HUES6 (cell line): ENCODE measurements around the gene GFRA3.
"Not testable (repeated sequence)": the region's sequence is repeated elsewhere in the genome, so short reads cannot be mapped to it uniquely, and the experiment has no call there.

Experiments
- H3K27ac ChIP-seq: 2 replicates; pipeline ENCODE4 v1.7.0; 2013; ENCODE audit warnings: low read depth, mild to moderate bottlenecking, low read length, inconsistent platforms
- H3K27me3 ChIP-seq: 2 replicates; pipeline ENCODE4 v1.6.1; 2013; ENCODE audit warnings: low read length; ENCODE audit not compliant: control insufficient read depth, insufficient read depth
- H3K36me3 ChIP-seq: 2 replicates; pipeline ENCODE4 v1.6.1; 2013; ENCODE audit warnings: low read length; ENCODE audit not compliant: control insufficient read depth, insufficient read depth
- H3K4me1 ChIP-seq: 2 replicates; pipeline ENCODE4 v1.6.1; 2013; ENCODE audit warnings: low read length; ENCODE audit not compliant: control insufficient read depth, insufficient read depth
- H3K4me3 ChIP-seq: 2 replicates; pipeline ENCODE4 v1.5.1; 2013; ENCODE audit warnings: low read depth, low read length
- H3K9ac ChIP-seq: one replicate; pipeline ENCODE4 v1.6.1; 2013; ENCODE audit warnings: mild to moderate bottlenecking, low read length
- H3K9me3 ChIP-seq: 2 replicates; pipeline ENCODE4 v1.6.1; 2013; ENCODE audit warnings: low read depth, low read length; ENCODE audit not compliant: control insufficient read depth, insufficient read depth

The GFRA3 gene

DNA sequence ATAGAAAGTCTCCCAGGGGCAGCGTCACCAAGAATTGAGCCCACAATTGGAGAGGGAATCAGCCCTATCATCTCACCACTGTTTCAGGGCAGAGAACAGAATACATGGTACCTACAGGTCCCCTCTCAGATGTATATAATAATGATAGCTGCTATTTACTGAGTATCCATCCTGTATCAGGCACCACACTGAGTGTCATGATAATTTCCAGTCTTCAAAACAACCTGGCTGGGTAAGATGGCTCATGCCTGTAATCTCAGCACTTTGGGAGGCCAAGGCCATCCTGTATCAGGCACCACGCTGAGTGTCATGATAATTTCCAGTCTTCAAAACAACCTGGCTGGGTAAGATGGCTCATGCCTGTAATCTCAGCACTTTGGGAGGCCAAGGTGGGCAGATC, 26.6 kb downstream of the GFRA3 start:
- H3K27ac ChIP-seq, H3K4me3 ChIP-seq, H3K9me3 ChIP-seq, H3K36me3 ChIP-seq, H3K4me1 ChIP-seq: not testable (repeated sequence)
- Histone ChIP-seq H3K27me3 (peaks cover 11% of the 10 kb centered on the region), H3K9ac (peak overlapping the region; percentile 39)

- peaks cover 13% of the 10 kb centered on the region for H3K4me1 ChIP-seq
- H3K9me3 ChIP-seq: no peaks in the 10 kb centered on the region
- no peak overlapping the region for H3K9ac ChIP-seq
- H3K36me3 ChIP-seq: no peaks in the 10 kb centered on the region
- peaks cover 21% of the 10 kb centered on the region for H3K27me3 ChIP-seq
- H3K27ac ChIP-seq: no peak overlapping the region
- H3K4me3 ChIP-seq: no peak overlapping the region
Observed at GRCh38 chr5:138246822-138247221, 27.6 kb downstream of the GFRA3 start.

- no peaks in the 10 kb centered on the region for H3K36me3 ChIP-seq
- peaks cover 16% of the 10 kb centered on the region for H3K4me1 ChIP-seq
- H3K9me3 ChIP-seq: no peaks in the 10 kb centered on the region
- H3K4me3 ChIP-seq: no peak overlapping the region
- H3K27ac ChIP-seq: no peak overlapping the region
- peaks cover 26% of the 10 kb centered on the region for H3K27me3 ChIP-seq
- H3K9ac ChIP-seq: no peak overlapping the region
Observed at GRCh38 chr5:138246334-138246733, 28.1 kb downstream of the GFRA3 start.

- H3K9ac ChIP-seq: no peak overlapping the region
- H3K36me3 ChIP-seq: no peaks in the 10 kb centered on the region
- no peak overlapping the region for H3K4me3 ChIP-seq
- no peaks in the 10 kb centered on the region for H3K9me3 ChIP-seq
- peaks cover 17% of the 10 kb centered on the region for H3K4me1 ChIP-seq
- H3K27ac ChIP-seq: no peak overlapping the region
- H3K27me3 ChIP-seq: peaks cover 32% of the 10 kb centered on the region
Observed at GRCh38 chr5:138245717-138246116, 28.7 kb downstream of the GFRA3 start.

DNA sequence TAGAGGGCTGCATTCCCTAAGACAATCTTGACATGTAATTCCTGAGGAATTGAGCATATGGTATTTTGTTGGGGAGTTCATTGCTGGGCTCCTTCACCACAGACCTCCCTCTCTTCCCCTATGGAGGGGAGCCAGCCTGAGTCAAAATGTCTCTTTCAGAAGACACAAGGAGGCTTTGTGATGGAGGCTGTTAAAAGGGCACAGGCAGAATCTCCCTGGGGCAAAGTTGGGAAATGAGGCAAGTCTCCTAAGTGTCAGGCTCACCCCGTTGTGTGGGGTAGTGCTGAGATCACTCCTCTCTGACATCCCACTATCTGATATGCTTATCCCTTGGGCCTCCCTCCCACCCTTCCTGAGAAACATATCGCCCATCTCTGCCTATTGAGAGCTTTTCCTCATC, 30.6 kb downstream of the GFRA3 start:
- Histone ChIP-seq H3K9ac (no peak overlapping the region), H3K4me3 (no peak overlapping the region), H3K27me3 (peaks cover 47% of the 10 kb centered on the region), H3K27ac (no peak overlapping the region), H3K4me1 (peaks cover 17% of the 10 kb centered on the region), H3K36me3 (no peaks in the 10 kb centered on the region), H3K9me3 (no peaks in the 10 kb centered on the region)

GRCh38 chr5:138241688-138242571, 32.5 kb downstream of the GFRA3 start:
- peak overlapping the region; percentile 53 for H3K9ac ChIP-seq
- H3K27ac ChIP-seq: no peak overlapping the region
- peaks cover 47% of the 10 kb centered on the region for H3K27me3 ChIP-seq
- no peaks in the 10 kb centered on the region for H3K36me3 ChIP-seq
- H3K4me3 ChIP-seq: peak overlapping the region; percentile 70
- H3K4me1 ChIP-seq: peaks cover 17% of the 10 kb centered on the region
- H3K9me3 ChIP-seq: no peaks in the 10 kb centered on the region

- Histone ChIP-seq H3K4me3 (no peak overlapping the region), H3K36me3 (no peaks in the 10 kb centered on the region), H3K9me3 (no peaks in the 10 kb centered on the region), H3K27ac (no peak overlapping the region), H3K4me1 (peaks cover 15% of the 10 kb centered on the region), H3K9ac (no peak overlapping the region), H3K27me3 (peaks cover 47% of the 10 kb centered on the region)
Observed at GRCh38 chr5:138240650-138241385, 33.6 kb downstream of the GFRA3 start.

GRCh38 chr5:138238034-138238433, 36.4 kb downstream of the GFRA3 start:
- H3K27me3 ChIP-seq: peaks cover 38% of the 10 kb centered on the region
- peaks cover 8% of the 10 kb centered on the region for H3K4me1 ChIP-seq
- H3K27ac ChIP-seq: no peak overlapping the region
- no peak overlapping the region for H3K9ac ChIP-seq
- H3K4me3 ChIP-seq: no peak overlapping the region
- no peaks in the 10 kb centered on the region for H3K36me3 ChIP-seq
- H3K9me3 ChIP-seq: no peaks in the 10 kb centered on the region

DNA sequence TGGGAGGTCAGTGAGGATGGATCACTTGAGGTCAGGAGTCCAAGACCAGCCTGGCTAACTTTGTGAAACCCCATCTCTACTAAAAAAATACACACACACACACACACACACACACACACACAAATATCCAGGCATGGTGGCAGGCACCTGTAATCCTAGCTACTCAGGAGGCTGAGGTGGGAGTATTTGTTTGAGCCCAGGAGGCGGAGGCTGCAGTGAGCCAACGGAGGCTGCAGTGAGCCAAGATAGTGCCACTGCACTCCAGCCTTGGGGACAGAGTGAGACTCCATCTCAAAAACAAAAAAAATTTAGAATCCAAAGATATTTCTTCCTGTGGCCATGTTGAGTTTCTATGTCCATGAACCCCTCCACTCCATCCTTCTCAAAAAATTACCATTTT, 39.8 kb downstream of the GFRA3 start:
- H3K9me3 ChIP-seq: no peaks in the 10 kb centered on the region
- no peaks in the 10 kb centered on the region for H3K36me3 ChIP-seq
- peaks cover 12% of the 10 kb centered on the region for H3K4me1 ChIP-seq
- peaks cover 7% of the 10 kb centered on the region for H3K27me3 ChIP-seq
- H3K9ac ChIP-seq: no peak overlapping the region
- no peak overlapping the region for H3K27ac ChIP-seq
- no peak overlapping the region for H3K4me3 ChIP-seq

DNA sequence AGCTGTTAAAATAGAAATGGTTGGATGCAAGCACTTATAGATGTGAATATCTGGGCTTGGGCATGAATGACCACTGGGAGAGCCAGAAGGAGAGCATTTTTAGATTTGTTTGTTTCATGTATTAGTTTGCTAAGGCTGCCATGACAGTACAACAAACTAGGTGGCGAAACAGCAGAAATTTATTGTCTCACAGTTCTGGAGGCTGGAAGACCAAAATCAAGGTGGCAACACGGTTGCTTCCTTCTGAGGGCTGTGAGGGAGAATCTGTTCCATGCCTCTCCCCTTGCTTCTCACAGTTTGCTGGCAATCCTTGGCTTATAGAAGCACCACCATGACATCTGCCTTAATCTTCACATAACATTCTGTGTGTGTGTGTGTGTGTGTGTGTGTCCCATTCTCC, 41.1 kb downstream of the GFRA3 start:
- no peak overlapping the region for H3K4me3 ChIP-seq
- H3K9ac ChIP-seq: no peak overlapping the region
- H3K27me3 ChIP-seq: no peaks in the 10 kb centered on the region; the same call in 1 of the 2 replicates
- no peaks in the 10 kb centered on the region for H3K9me3 ChIP-seq
- H3K36me3 ChIP-seq: no peaks in the 10 kb centered on the region
- peaks cover 12% of the 10 kb centered on the region for H3K4me1 ChIP-seq
- no peak overlapping the region for H3K27ac ChIP-seq

DNA sequence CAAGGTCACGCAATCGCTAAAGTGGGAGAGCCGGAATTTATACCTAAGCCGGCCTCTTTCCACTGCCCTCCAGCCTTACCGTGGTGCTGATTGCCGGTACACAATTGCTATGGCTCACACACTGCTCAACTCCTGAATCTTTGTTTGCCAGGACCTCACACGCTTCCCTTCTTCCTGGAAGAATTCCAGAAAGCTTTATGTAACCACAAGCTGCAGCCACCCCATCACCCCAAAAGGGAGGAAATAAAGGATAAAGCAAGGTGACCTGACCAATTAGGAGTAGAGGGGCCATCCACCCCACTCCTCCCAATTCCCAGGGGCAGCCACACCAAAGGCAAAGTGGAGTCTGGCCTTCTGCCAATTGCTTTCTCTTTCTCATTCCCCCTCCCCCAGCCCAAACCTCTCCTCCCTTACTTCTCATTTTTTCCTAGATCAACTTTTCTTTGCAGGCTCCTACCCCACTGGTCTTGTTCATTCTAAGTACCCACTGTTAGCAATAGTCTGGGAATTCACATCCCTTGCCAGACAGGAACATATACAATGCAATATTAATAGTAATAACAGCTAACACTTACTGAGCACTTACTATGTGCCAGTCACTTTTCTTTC, 43.3 kb downstream of the GFRA3 start:
- Histone ChIP-seq H3K9me3 (peaks cover 8% of the 10 kb centered on the region), H3K27ac (no peak overlapping the region), H3K36me3 (no peaks in the 10 kb centered on the region), H3K4me3 (no peak overlapping the region), H3K27me3 (no peaks in the 10 kb centered on the region), H3K9ac (no peak overlapping the region), H3K4me1 (peaks cover 12% of the 10 kb centered on the region)
